HG02884 (cell line): ENCODE results near the gene SLC37A1.

Experiments used
- ATAC-seq: cut with Tn5 transposase; IDR thresholded peaks from one replicate; pipeline ENCODE4 v1.9.1; 2021; ENCODE audit warnings: mild to moderate bottlenecking, moderate library complexity; ENCODE audit not compliant: unreplicated experiment

SLC37A1 gene

DNA sequence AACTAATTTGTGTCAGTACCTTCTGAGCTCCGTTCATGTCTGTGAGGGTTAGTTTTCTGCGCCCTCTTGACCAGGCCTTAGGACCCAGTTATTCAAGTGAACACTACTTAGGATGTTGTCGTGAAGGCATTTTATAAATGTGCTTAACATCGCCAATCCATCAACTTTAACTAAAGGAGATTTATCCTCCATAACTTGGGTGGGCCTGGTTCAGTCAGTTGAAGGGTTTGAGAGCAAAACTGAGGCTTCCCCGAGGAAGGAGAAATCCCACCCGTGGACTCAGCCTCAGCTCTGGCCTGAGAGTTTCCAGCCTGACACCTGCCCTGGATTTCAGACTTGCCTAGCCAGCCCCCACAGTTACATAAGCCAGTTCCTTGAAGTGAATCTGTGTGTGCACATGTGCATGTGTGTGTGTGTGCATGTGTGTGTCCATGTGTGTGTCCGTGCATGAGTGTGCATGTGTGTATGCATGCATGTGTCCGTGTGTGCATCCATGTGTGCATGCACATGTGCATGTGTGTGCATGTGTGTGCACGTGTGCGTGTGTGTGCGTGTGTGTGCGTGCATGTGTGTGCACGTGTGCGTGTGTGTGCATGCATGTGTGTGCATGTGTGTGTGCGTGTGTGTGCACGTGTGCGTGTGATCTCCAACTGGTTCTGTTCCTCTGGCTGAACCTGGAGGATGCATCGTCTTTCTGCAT is 77.7 kb downstream of the SLC37A1 start:
- ATAC-seq: no peak

DNA sequence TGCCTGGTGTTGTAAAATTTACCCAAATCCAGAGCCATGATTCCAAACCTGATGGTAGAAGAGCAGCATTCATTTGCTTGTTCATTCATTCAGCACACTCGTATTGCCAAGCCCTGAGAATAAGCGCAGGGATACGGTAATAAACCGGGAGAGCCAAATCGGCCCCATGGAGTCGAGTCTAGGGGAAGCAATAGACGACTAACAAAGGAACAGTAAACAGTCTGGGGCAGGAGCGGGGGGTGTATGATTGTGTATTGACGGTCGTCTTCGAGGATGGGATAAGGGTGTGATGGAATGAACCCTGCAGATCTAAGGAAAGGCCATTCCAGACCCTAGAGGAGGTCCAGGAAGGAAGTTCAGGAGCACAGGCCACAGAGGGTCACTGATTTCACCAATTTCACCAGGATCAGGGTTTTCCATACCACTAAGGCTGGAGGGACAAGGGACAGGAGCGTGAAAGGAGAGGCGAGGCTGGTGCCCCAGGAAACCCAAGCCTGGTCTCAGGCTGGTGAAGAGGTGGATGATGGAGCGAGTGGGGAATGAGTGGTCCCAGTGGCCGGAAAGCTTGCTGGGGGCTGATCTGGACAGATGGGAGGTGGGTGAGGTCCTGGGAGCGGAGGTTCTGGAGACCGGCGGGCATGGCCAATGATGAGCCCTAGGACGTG is 78.6 kb downstream of the SLC37A1 start:
- ATAC-seq: no peak

DNA sequence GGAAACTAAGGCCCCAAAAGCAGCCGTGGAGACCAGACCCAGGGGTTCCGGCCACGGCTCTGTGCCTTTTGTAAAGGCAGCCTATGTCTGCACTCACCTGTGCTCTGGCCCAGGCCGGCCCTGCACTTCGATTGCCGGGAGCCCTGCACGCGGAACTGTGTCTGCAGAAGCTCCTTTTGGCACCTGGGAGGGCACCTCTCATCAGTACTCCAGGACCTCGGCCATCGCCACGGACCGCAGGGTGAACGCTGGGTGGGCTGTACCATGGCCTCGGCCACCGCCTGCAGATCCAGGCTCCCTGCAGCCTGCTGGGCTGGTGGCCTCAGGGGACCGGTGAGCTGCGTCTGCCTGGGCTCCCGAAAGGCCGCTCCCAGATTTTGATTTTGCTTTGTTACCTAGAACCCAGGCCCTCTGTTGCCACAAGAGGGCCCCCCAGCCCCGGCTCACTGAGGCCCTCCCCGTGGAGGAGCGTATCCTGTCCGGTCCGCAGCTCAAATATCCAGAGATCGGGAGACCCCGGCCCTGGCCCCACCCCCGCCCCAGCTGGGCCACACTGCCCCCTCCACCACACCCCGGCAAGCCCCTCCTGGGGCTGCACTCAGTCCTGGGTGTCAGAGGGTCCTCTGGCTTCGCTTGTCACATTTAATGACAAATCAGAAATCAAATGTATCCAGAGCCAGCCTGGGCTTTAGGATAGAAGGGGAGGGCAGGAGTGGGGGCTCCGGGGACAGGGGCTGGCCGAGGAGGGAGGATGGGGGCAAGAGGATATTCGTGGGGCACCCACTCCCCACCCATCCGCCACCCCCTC is 79.6 kb downstream of the SLC37A1 start:
- no peak for ATAC-seq

DNA sequence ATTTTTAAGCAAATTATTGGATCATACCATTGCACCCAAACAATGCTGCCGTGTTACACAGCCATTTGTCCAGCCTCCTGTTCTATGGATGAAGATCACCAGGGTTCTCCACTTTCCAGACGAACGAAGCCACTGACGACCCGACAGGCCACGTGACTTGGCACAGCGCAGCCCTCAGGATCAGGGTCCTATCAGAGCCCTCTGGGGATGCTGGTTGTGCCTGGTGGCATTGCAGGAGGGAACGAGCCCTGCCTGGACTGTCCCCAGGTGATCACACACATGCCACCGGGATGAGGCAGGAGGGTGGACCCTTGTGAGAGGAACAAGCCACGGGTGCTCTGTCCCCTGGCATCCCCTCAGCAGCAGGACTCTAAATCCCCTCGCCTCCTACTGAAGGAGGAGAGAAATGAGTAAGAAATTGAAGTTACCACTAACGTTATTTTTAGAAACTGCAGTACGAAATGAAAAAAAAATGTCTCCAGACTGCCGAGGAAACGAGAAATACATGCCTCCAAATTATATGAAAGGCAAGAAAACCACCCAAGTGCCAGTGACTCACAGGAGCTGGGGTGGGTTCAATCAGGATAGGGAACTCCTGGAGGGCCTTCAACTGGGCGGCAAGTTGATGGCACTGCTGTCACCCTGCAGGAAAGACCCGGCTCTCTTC is 81.1 kb downstream of the SLC37A1 start:
- ATAC-seq: no peak

DNA sequence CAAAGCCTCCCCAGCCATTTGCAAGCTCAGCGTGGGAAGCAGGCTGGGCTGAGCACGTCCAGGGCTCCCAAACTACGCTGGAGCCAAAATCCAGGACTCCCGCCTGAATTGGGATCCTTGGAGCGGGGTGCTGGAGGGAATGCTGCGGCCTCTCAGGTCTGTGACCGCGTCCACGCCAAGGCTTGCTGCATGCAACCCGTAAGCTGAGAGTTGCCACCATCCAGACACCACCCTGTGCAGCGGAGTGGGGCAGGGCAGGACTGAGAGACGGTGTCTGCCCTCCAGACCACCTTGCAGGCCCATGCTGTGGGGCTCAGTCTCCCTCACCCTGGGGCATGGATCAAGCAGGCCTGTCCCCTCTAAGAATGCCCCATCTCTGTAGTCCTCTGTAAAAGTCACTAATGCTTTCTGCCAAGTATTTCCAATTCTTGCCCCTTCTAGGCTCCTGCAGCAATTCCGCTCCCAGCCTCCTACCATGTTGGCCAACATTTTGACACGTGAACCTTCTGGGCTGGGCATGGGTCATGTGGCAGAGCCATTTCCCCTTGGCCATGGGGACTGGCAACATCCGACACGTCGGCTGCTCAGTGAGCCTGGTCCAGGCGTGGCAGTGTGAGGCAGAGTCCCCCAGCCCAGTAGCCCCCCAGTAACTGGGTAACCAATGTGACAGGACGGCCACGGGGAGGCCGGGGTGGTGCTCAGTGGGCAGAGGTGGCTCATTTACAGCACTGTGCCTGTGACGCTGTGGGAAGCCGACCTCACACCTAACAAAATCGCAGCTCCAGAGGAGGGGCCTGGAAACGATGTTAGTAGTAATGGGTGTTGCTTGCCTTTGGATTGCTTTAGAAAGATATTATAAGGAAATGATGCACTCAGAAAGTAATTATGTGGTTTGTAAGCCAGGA is 81.9 kb downstream of the SLC37A1 start:
- no peak for ATAC-seq

DNA sequence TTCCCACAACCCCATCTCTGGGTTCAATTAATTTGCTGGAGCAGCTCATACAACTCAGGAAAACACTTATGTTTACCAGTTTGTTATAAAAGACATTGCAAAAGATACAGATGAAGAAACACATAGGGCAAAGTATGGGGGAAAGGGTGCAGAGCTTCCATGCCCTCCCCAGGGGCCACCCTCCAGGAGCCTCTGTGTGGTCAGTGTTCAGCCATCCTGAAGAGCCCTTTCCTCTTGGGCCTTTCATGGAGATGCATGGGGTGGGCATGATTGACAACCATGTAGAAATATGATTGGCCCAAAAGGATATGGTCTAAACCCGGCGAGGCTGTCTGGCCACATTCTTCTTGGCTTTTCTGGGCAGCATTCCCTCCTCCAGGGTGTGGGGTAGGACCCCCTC is 83.0 kb downstream of the SLC37A1 start:
- ATAC-seq: no peak

DNA sequence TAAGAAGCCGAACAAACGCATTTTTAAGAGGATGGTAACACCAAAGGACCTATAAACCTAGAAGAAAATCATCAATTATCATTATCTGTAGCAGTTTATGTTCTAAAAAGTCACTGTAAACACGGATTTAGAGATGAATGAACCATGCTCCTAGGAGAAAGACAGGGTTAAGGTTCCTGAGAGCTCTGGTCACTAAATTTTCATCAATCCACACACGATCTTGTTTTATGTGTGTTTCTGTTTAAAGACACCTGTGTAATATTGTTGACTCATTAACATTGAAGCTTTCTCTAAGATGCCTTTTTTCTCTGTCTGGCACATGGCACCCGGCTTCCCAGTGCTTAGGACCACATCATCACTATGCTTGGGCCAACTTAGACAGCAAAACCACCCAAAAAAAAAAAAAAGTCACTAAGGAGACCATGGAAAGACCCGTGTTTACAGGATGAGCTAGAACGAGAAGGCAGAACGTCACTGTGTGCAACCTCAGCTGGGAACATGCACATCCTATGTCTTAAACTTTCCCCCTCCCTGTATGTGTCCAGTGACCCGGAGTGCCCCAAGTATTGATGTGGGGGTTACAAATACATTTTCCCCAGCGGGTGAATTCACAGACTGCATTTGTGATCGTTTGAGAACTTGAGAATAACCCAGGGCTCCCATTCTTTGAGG is 84.0 kb downstream of the SLC37A1 start:
- ATAC-seq: no peak

DNA sequence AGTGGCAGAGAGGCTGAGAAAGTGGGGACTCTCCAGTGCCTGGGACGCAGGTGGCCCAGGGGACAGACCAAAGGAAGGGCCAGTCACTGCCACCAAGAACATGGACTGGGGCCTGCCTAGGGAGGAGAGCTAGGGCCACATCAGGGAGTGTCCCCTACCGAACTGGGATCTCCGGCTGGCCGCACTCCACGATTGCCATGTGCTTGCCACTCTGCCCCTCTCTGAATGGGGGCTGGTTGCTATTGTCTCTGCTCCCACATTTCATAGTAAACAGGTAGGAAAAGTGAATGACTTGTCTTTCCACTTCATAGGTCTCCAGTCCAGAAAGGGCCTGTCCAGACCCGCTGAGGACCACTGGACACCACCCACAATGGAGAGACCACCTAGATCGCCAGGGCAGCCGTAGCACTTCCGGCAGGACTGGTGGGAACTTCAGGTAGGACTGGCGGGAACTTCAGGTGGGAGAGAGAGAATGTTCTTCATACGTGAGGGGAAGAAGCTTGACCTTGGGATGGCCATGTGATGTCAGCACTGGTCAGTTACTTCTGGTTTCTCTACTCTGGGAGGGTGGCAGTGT is 84.6 kb downstream of the SLC37A1 start:
- no peak for ATAC-seq

DNA sequence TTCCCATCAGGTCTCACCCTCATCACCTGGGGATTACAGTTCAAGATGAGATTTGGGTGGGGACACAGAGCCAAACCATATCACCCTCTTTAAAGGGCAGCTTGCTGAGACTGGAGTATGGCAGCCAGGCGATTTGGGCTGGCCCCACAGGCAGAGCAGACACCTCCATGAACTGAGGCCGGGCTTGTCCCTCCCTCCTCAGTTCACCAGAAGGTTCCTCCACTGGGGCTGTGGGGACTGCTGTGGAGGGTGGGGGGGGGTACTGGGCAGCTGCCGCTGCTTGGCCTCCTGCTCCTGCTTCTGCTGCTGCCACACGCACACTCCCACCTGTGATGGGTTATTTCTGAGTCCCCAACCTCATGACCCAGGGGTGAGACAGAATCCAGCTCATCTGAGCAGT is 85.8 kb downstream of the SLC37A1 start:
- ATAC-seq: no peak

DNA sequence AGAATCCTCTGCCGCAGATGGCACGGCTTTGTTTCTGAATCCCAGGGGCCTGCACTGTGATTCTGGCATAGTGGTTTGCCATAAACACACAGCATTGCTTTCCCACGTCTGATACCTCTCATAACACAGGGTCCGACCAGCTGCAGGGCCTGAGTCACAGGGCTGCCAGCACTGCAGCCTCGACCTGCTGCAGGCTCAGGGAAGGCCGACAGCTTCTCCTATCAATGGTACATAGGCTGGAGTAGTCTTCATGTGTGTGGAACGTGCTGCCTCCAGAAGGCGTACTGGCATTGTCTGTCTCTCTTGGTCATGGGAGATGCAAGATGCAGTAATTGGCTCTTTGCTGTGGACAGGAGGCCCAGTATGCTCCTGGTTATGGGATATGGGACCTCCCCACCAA is 86.3 kb downstream of the SLC37A1 start:
- ATAC-seq: no peak

DNA sequence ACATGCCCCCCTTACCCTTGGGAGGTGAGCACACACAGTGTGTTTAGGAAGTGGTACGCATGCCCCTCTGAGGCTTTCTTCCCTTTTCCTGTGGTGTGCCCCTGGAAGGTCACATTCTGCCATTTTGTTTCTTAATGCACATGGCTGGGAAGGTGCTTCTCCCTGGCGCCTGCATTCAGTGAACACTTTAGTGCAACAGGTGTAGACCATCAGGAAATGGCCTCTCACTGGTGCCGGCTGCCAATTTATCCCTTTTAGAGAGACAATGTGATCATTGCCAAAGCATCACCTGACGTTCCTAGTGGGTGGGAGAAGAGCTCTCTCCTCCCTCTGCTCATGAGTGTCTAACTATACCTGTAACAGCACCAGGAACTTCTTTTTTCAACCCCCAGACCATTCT is 88.0 kb downstream of the SLC37A1 start:
- no peak for ATAC-seq

DNA sequence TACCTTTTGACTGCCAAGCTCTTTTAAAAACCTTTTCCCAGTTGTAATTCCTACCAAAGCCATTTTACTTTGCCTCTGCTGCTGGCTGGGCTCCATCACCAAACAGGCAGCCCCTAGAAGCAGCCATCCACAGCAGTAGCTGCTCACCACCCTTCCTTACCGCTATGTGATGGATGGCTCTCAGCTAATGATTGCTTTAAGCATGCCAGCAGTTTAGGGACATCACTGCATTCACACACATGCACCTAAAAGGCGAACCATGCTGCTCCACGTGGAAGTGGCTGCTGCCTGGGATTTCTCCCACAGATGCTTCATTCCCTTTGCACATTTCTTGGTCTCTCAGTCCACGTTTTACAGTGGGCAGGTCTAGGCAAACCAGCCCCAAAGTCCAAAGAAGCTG is 93.5 kb downstream of the SLC37A1 start:
- no peak for ATAC-seq

DNA sequence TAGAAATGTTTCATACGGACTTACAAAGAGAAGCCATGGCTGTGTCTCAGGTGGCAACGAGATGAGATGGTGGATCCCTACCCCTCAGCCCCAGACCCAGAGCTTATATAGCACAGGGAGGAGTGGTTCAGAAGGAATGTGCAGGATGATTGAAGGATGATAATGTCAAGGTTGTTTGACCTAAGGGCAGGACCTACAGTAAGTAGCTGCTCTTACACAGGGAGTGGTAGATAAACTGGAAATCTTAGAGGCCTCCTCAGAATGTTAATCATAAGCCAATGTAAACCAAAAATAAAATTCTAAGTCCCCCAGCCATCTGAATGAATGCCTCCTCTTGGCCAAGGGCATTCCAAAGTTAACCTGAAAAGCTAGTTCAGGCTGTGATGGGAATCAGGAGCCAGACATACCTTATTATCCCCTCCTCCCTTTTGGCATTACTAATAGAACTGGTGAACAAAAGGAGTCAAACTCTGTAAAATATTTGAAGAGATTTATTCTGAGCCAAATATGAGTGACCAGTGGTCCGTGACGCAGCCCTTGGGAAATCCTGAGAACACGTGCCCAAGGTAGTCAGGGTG is 94.0 kb downstream of the SLC37A1 start:
- ATAC-seq: no peak

DNA sequence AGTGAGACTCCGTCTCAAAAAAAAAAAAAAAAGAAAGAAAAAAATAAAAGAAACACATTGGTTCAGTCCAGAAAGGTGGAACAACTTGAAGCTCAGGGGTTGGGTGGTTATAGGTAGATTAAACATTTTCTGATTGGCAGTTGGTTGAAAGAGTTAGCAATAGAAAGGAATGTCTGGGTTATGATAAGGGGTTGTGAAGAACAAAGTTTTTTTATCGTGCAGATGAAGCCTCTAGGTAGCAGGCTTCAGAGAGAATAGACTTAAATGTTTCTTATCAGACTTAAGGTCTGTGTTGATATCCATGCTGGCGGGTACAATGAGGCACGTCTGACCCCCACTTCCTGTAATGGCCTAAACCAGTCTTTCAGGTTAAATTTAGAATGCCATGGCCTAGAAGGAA is 94.8 kb downstream of the SLC37A1 start:
- no peak for ATAC-seq

DNA sequence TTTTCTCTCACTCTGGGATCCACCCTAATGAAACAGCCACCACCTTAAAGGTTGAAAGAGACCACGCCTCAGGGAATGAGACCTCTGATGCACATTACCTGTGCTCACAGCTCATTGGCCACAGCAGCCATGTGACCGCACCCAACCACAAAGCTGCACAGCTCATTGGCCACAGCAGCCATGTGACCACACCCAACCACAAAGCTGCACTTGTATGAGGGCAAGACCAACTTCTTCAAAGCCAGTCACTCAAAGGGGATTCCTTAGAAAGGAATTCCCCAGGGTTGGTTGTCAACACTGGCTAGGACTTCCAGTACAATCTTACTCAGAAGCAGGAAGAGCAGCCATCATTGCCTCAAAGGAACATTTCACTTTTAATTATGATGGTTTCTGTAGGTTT is 96.2 kb downstream of the SLC37A1 start:
- ATAC-seq: no peak

DNA sequence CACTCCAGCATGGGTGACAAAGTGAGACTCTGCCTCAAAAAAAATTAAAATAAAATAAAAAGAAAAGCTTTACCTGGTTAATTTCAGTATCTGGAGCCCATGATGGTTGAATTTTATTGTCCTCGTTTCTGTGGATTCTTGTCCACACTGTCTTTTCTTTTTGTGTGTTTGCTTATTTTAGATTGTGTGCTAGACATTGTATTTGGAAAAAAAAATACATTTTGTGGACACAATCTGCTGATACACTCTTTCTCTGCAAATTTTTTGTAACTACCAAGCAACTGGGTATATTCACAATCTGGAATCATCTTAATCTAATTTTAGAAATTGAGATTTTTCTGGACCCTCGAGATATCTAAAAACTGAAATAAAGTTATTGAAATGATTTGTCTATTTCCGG is 98.2 kb downstream of the SLC37A1 start:
- ATAC-seq: no peak

DNA sequence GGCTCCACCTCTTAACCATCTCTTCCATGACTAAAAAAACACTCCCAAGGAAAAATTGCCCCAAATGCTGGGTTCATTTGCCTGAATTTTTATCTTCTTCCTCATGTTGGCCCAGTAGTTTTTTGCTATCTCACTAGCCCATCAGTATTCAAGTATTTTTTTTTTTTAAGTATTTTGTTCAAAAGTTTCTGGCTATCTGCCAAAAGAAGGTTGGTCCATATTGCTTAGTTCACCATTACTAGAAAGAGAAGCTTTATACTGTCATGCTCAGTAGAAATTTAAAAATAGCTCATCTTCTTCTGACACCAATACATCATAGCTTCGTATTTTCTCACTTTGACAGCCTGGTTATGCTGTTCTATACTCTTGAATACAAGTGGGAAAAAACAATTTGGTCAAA is 98.7 kb downstream of the SLC37A1 start:
- ATAC-seq: no peak

DNA sequence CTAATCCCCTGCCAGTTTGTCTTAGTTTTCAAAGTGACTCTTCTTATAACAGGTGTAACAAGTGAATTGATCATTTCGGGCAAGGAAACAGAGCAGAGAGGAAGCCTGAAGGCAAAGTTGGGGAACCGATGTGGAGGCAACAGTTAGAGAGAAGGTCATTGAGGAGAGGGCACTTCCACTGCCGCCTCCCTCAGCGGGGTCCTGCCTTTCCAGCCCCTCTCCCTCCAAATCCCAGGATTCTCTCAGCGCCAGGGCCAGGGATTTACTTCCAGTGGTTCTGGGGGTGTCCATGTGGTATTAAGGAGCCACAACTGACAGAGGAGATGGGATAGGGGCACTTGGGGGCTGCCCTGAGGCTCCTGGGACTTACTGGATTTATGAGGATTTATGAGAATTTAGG is 100.1 kb downstream of the SLC37A1 start:
- no peak for ATAC-seq

DNA sequence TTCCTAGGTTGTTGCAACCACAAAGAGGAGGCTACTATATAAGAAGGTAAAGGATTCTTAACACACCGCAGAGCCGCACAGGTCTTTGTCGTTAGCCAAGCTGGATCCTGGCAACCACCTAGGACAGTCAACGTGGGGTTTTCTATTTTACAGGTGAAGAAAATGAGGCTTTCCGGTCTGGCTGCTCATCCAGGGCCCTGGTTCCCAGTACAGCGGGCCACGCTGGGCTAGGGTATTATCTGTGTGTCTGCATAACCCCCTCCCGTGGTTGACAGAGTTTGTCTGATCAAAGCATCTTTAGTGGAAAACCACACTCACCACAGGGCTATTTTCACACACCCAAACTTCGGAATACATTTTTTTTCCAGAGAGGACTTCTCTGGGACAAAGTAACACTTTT is 100.7 kb downstream of the SLC37A1 start:
- no peak for ATAC-seq
